Measurements from ENCODE around the gene NFIA. TPM values are rescaled to one million over a fixed set of nuclear protein-coding genes. Genes with fewer than 3 reads are reported as not detected.

The NFIA gene
- total RNA-seq, 1 experiment from 2014 or later = 0.35 TPM

DNA sequence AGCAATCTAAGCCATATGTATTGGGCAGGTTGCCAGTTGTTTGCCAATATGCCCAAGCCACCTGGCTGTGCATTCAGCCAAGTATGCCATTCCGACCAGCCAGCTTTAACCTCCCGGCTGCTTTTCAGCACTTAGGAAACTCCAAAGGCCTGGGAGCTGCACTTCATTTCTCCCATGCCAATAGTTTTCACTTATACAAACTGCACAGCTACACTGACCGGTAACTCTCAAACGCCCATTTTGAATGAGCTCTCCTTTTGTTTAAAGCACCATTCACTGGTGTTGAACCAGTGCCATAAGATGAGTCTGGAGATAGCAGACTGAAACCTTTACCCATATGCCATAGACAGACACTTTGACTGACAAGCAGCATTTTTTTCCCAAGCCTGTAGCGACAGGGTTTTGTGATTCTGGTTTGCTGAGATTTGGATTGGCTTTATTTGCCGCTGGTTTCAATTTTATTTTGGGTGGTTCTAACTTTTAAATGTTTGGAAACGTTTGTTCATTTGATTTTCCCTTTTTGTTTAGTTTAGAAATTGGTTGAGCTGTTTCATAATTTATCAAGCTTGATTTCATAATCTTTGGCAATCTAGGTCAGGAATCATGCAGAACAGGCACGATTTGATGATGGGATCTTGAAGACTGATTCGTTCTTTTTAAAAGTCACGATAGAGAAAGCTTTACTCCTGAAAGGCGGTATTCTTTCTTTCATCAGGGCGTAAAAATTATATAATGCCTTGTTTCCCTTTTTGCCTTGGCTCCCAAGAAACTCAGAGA is 144.6 kb downstream of the NFIA start:
- Mint-ChIP-seq H3K27ac (no peak overlapping the region), H3K4me1 (peaks cover 3 to 9% of the 10 kb centered on the region in 2 experiments)
- no CpG with 5 or more reads among the region's 12 CpGs for WGBS (ENCODE audit: extremely low coverage, insufficient read length, low lambda C conversion rate)

More for the DNA sequence above, 144.6 kb downstream of the NFIA start:
- no peak overlapping the region for H3T11ph ChIP-seq (ENCODE audit: low read length)
- Mint-ChIP-seq H3K9me3 (no peaks in the 10 kb centered on the region), H3K4me3 (no peak overlapping the region), H3K36me3 (ENCODE audit: insufficient read depth in 1 of 3, low read depth in 3 of 3) (no peaks in the 10 kb centered on the region), H3K27me3 (ENCODE audit: low read depth) (no peaks in the 10 kb centered on the region)
- no peak overlapping the region for H4K5ac ChIP-seq (ENCODE audit: insufficient read length, low read depth, low read length)
- no peak overlapping the region for H4K91ac ChIP-seq (ENCODE audit: insufficient read length, low read depth, low read length)
- no peaks in the 10 kb centered on the region; the same call in 1 of the 2 replicates for H3K27me3 ChIP-seq (ENCODE audit: insufficient read depth, low read length)
- H2BK120ac ChIP-seq (ENCODE audit: low read depth, low read length, poor library complexity, severe bottlenecking) = no peak overlapping the region
- H2BK20ac ChIP-seq (ENCODE audit: low read depth, low read length, poor library complexity, severe bottlenecking) = no peak overlapping the region
- H4K8ac ChIP-seq (replicated peaks; ENCODE audit: insufficient read length, low read depth, low read length) = no peak overlapping the region
- no peak overlapping the region for H3K9ac ChIP-seq (ENCODE audit: extremely low read depth, insufficient read length, low read length)
- no peak overlapping the region for H3K14ac ChIP-seq (ENCODE audit: insufficient read depth, low read length)
- no peaks in the 10 kb centered on the region for H3K23me2 ChIP-seq (ENCODE audit: insufficient read length, low read depth, low read length, poor library complexity, severe bottlenecking)
- no peaks in the 10 kb centered on the region for H3K79me1 ChIP-seq (ENCODE audit: insufficient read depth, low read depth, low read length, poor library complexity, severe bottlenecking)
- no peak overlapping the region for H3K18ac ChIP-seq (ENCODE audit: insufficient read length, low read depth, low read length)
- no peaks in the 10 kb centered on the region for H3K9me3 ChIP-seq (ENCODE audit: control insufficient read depth, low read depth, low read length)
- H2BK12ac ChIP-seq (ENCODE audit: insufficient read length, low read depth, low read length) = no peak overlapping the region
- no peak overlapping the region for H3K4me2 ChIP-seq (ENCODE audit: insufficient read depth, insufficient read length, low read length)
- no peaks in the 10 kb centered on the region for H4K20me1 ChIP-seq (ENCODE audit: control insufficient read depth, insufficient read depth, insufficient read length)
- H2BK15ac ChIP-seq (ENCODE audit: low read depth, low read length) = no peak overlapping the region
- H2AK5ac ChIP-seq (ENCODE audit: insufficient read length, low read length) = no peak overlapping the region
- H3K4me1 ChIP-seq (ENCODE audit: insufficient read depth, low read length) = no peaks in the 10 kb centered on the region
- TF ChIP-seq CTCF (conservative IDR thresholded peaks at IDR 0.05) = no peak
- no peak overlapping the region for H3K56ac ChIP-seq (ENCODE audit: insufficient read length, low read depth, low read length)
- DNase-seq = no peak
- no peak overlapping the region for H2BK5ac ChIP-seq (ENCODE audit: insufficient read length, low read length)
- H2AFZ ChIP-seq (ENCODE audit: low read length) = no peak overlapping the region
- no peak overlapping the region for H3K4ac ChIP-seq (ENCODE audit: low read depth, low read length)
- no peak overlapping the region for H3K23ac ChIP-seq (ENCODE audit: insufficient read length, low read depth, low read length)
- no peak overlapping the region for H3K27ac ChIP-seq (ENCODE audit: insufficient read length, low read depth, low read length)
- H3K79me2 ChIP-seq (ENCODE audit: insufficient read depth, low read length) = no peaks in the 10 kb centered on the region

All from H9 (cell line).